Psoas muscle (tissue), 8 donors: ENCODE data around the gene CLEC18C. TPM values are rescaled to one million over a fixed set of nuclear protein-coding genes. Genes with fewer than 3 reads are reported as not detected.
A peak's percentile ranks its signal among the peaks of the same experiment; 100 is the strongest.
"Not testable (repeated sequence)": the region's sequence is repeated elsewhere in the genome, so short reads cannot be mapped to it uniquely, and the experiment has no call there.

Experiments
- ATAC-seq, 4 donors: fragments of 200-7000 bp; cut with Tn5 transposase; one replicate each; pipeline ENCODE4 v1.9.1; 2020; ENCODE audit warnings: moderate library complexity in 3 of 4, mild to moderate bottlenecking in 2 of 4
- DNase-seq, 2 donors: peaks; one replicate each; pipeline ENCODE4 v3.0.0-alpha.2; 2020
- H3K27ac ChIP-seq: fragments of 200-600 bp; one replicate; pipeline ENCODE4 v1.8.0; 2022
- H3K27me3 ChIP-seq, 3 donors: fragments of 200-600 bp in 1 of 3; one replicate each; pipeline versions ENCODE4 v1.6.1 to v1.8.0; 2013 to 2022; ENCODE audit warnings: low read length in 2 of 3, mild to moderate bottlenecking in 2 of 3, moderate library complexity in 1 of 3; ENCODE audit not compliant: insufficient read depth in 3 of 3
- H3K36me3 ChIP-seq, 2 donors: fragments of 200-600 bp in 1 of 2; one replicate each; pipeline versions ENCODE4 v1.6.1 to v1.8.0; 2013 to 2022; ENCODE audit warnings: low read depth in 1 of 2, mild to moderate bottlenecking in 1 of 2, moderate library complexity in 1 of 2; ENCODE audit not compliant: insufficient read depth in 1 of 2
- H3K4me1 ChIP-seq: fragments of 200-600 bp; one replicate; pipeline ENCODE4 v1.8.0; 2022
- H3K4me3 ChIP-seq: fragments of 200-600 bp; one replicate; pipeline ENCODE4 v1.8.0; 2022; ENCODE audit warnings: mild to moderate bottlenecking
- H3K9me3 ChIP-seq: fragments of 200-600 bp; one replicate; pipeline ENCODE4 v1.8.0; 2022
- WGBS, 3 donors: extraction: QIAGEN DNeasy Blood & Tissue Kit; methylation state at CpG; one replicate each; pipeline versions ENCODE4 v1.1.6 to v1.1.7; 2013; 5-methylcytosine and 5-hydroxymethylcytosine counted together
- intact Hi-C, 2 donors: fragments of 100-400 bp; cut with DNase I; formaldehyde crosslinking; loops; one replicate each; pipeline versions ENCODE4 v1.11.0 to v1.14.2; 2022
- polyA plus RNA-seq, 3 donors: library from polyadenylated mRNA; stranded (reverse); fragments of 200-250 nt; gene quantifications; one replicate each; pipeline ENCODE4 v1.2.3, GENCODE V29; 2013
- total RNA-seq, 4 donors: library from RNA; stranded (reverse); fragmentation: NEBNext Ultra II Directional in 2 of 4; extraction: Animal tissue kit (Norgen Biotek cat#: 25700) in 2 of 4; gene quantifications; one replicate each; pipeline versions ENCODE4 v1.2.1 to v1.2.4, GENCODE V29; 2021 to 2023
- donor health status: healthy with polysubstance abuse.
- donor health status: DM: no; HTN: no; CAD: no; lungs with moderate emphysema.
- donor health status: Bipolar disorder and iron deficiency.
- donor health status: healthy.
- donor health status: DM: yes; HTN: yes; CAD: no.
- donor health status: DM: no; HTN: no; CAD: no.
- donor health status: DM: no; HTN: no; CAD: no.
- donor health status: DM: yes; HTN: yes; CAD: no.

The CLEC18C gene
- total and polyA plus RNA-seq, 7 donors: 0.10 to 0.43 TPM; not detected in 5

- H3K4me1 ChIP-seq, DNase-seq, H3K36me3 ChIP-seq, intact Hi-C loops, H3K27ac ChIP-seq, H3K4me3 ChIP-seq, H3K27me3 ChIP-seq, H3K9me3 ChIP-seq: not testable (repeated sequence)
- peak in 1 of 4 donors; percentile 23 for ATAC-seq
- 71 to 78% (median 74%) methylated on average over 6 to 7 of the region's 7 CpGs for WGBS, 3 donors
Observed at GRCh38 chr16:70197611-70198010, 24.0 kb downstream of the CLEC18C start.

GRCh38 chr16:70198230-70198629 lies 24.6 kb downstream of the CLEC18C start:
- 77 to 85% (median 79%) methylated on average over 9 of the region's 9 CpGs for WGBS, 3 donors
- intact Hi-C loops, H3K27ac ChIP-seq, H3K9me3 ChIP-seq, ATAC-seq, H3K36me3 ChIP-seq, H3K4me1 ChIP-seq, H3K27me3 ChIP-seq, DNase-seq, H3K4me3 ChIP-seq: not testable (repeated sequence)

GRCh38 chr16:70198666-70199065 lies 25.1 kb downstream of the CLEC18C start:
- H3K9me3 ChIP-seq, H3K36me3 ChIP-seq, intact Hi-C loops, ATAC-seq, H3K27ac ChIP-seq, DNase-seq, H3K4me3 ChIP-seq, H3K4me1 ChIP-seq, H3K27me3 ChIP-seq: not testable (repeated sequence)
- WGBS, 3 donors: 52 to 59% (median 52%) methylated on average over 3 of the region's 3 CpGs

GRCh38 chr16:70199170-70199569 lies 25.6 kb downstream of the CLEC18C start:
- DNase-seq, ATAC-seq, H3K4me1 ChIP-seq, intact Hi-C loops, H3K27ac ChIP-seq, H3K36me3 ChIP-seq, H3K27me3 ChIP-seq, H3K4me3 ChIP-seq, H3K9me3 ChIP-seq: not testable (repeated sequence)
- WGBS, 3 donors: 89 to 95% (median 91%) methylated on average over 9 of the region's 9 CpGs

- ATAC-seq, H3K27me3 ChIP-seq, intact Hi-C loops, H3K36me3 ChIP-seq, H3K27ac ChIP-seq, H3K9me3 ChIP-seq, H3K4me3 ChIP-seq, DNase-seq, H3K4me1 ChIP-seq: not testable (repeated sequence)
- WGBS, 3 donors: 84 to 87% (median 85%) methylated on average over 7 to 8 of the region's 8 CpGs
Observed at GRCh38 chr16:70200063-70200462, 26.5 kb downstream of the CLEC18C start.

GRCh38 chr16:70203508-70203907 lies 29.9 kb downstream of the CLEC18C start:
- H3K4me3 ChIP-seq, H3K27me3 ChIP-seq, ATAC-seq, H3K9me3 ChIP-seq, H3K4me1 ChIP-seq, H3K36me3 ChIP-seq, DNase-seq, H3K27ac ChIP-seq, intact Hi-C loops: not testable (repeated sequence)
- 65 to 83% (median 76%) methylated on average over 3 to 4 of the region's 7 CpGs for WGBS, 3 donors

- H3K27ac ChIP-seq, ATAC-seq, H3K36me3 ChIP-seq, H3K9me3 ChIP-seq, H3K4me1 ChIP-seq, intact Hi-C loops, DNase-seq, H3K4me3 ChIP-seq, H3K27me3 ChIP-seq: not testable (repeated sequence)
- WGBS, 3 donors: 94 to 97% (median 96%) methylated on average over 11 to 18 of the region's 29 CpGs
Observed at GRCh38 chr16:70204010-70204409, 30.4 kb downstream of the CLEC18C start.

GRCh38 chr16:70204668-70205405 lies 31.2 kb downstream of the CLEC18C start:
- H3K36me3 ChIP-seq, intact Hi-C loops, H3K4me1 ChIP-seq, ATAC-seq, H3K27me3 ChIP-seq, H3K9me3 ChIP-seq, DNase-seq, H3K4me3 ChIP-seq, H3K27ac ChIP-seq: not testable (repeated sequence)
- WGBS, 3 donors: 95 to 97% (median 96%) methylated on average over 11 to 30 of the region's 46 CpGs

GRCh38 chr16:70206382-70206781 lies 32.8 kb downstream of the CLEC18C start:
- H3K36me3 ChIP-seq, ATAC-seq, H3K27me3 ChIP-seq, intact Hi-C loops, DNase-seq, H3K4me3 ChIP-seq, H3K9me3 ChIP-seq, H3K4me1 ChIP-seq, H3K27ac ChIP-seq: not testable (repeated sequence)
- 90 to 93% (median 90%) methylated on average over 3 to 6 of the region's 6 CpGs for WGBS, 3 donors

- ATAC-seq, H3K4me1 ChIP-seq, intact Hi-C loops, H3K27ac ChIP-seq, DNase-seq, H3K4me3 ChIP-seq, H3K27me3 ChIP-seq, H3K9me3 ChIP-seq: not testable (repeated sequence)
- 85 to 89% (median 86%) methylated on average over 2 of the region's 2 CpGs for WGBS, 3 donors
- peaks cover 0 to 22% of the 10 kb centered on the region in 2 donors for H3K36me3 ChIP-seq
Observed at GRCh38 chr16:70218586-70218985, 45.0 kb downstream of the CLEC18C start.

- H3K9me3 ChIP-seq, ATAC-seq, H3K4me1 ChIP-seq, DNase-seq, H3K4me3 ChIP-seq, intact Hi-C loops, H3K27ac ChIP-seq, H3K27me3 ChIP-seq: not testable (repeated sequence)
- peaks cover 0 to 38% of the 10 kb centered on the region in 2 donors for H3K36me3 ChIP-seq
- WGBS, 3 donors: 77 to 89% (median 79%) methylated on average over 1 to 2 of the region's 2 CpGs
Observed at GRCh38 chr16:70222574-70222973, 49.0 kb downstream of the CLEC18C start.
